ENCODE measurements around the gene DTX4.

The DTX4 gene

DNA sequence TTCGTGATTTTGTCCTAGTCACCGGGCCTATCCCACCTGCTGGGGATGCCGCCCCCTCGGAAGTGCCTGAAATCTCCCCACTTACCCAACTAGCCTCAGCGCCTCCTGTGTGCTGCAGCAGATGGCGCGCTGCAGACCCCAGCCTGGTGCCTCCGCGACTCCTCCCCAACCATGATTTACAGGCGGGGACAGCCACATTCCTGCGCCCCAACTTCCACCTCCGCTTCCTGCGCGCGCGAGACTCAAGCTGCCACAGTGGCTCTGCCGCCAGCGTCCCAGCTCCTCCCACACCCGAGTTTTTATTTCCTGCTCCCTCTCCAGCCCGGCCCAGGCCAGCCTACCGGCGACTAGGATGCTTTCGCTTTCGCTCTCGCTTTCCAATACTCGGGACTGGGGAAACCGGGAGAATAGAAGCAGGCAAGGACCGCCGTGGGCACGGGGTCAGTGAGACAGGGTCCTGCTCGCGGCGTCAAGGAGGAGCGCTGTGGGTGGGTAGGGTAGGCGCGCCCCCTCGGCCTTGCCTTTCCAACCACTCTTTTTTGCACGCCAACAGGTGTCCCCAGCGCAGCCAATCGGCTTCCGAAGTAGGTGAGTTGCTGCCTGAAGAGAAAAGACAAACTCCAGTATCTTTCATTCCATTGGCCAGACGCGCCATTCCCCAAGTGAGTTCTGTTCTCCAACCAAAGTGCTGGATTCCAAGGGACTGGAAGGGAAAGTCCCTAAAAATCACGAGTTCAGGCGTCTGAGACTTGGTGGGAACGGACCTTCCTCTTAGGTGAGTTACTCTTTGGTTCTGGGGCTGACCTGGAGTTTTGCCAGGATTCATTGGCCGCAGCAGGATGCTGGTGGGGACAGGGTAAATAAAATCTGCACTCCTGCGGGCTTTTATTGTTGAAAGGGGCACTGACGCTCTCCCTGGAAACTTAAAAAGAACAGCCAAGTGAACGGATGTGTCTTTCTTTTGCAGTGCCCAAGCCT is 29.1 kb upstream of the DTX4 start, which contains the start of gene FAM111A:
TSS of gene FAM111A (plus strand) at position 327 of the 978 bp plus-strand sequence. CDS start 6,017 bp downstream, outside the sequence.
- peak within 1 kb of the TSS; percentile 74 for H3K4me2 ChIP-seq (ENCODE audit: insufficient read depth, low read length)
- DNase-seq (peak; percentile 95), ATAC-seq (ENCODE audit: insufficient read depth, low read depth) (peak; percentile 83)
- H3K27ac ChIP-seq (ENCODE audit: low read length) = peak within 1 kb of the TSS; percentile 93
- peak within 1 kb of the TSS; percentile 84 for H3K9ac ChIP-seq (ENCODE audit: low read depth, low read length)
- H4K20me1 ChIP-seq (ENCODE audit: insufficient read depth, low read length) = peaks cover 1% of the 10 kb centered on the region; the same call in 1 of the 2 replicates
- peak within 1 kb of the TSS; percentile 70 to 80 for H3K4me3 ChIP-seq (ENCODE audit: low read depth in 1 of 2, low read length in 2 of 2)
- no peaks in the 10 kb centered on the region for H3K27me3 ChIP-seq (ENCODE audit: insufficient read depth, low read length, poor library complexity)
- peaks cover 58% of the 10 kb centered on the region for H3K4me1 ChIP-seq (ENCODE audit: insufficient read depth, low read length)
- no peaks in the 10 kb centered on the region for H3K9me3 ChIP-seq (ENCODE audit: insufficient read depth, low read length, severe bottlenecking)
- peak within 1 kb of the TSS; percentile 64 for H2AFZ ChIP-seq (ENCODE audit: low read depth, low read length)
- no peak for TF ChIP-seq EZH2 (IDR thresholded peaks at IDR 0.05; ENCODE audit: borderline replicate concordance, low read depth, low read length, severe bottlenecking)
- TF ChIP-seq, protein P1, sequence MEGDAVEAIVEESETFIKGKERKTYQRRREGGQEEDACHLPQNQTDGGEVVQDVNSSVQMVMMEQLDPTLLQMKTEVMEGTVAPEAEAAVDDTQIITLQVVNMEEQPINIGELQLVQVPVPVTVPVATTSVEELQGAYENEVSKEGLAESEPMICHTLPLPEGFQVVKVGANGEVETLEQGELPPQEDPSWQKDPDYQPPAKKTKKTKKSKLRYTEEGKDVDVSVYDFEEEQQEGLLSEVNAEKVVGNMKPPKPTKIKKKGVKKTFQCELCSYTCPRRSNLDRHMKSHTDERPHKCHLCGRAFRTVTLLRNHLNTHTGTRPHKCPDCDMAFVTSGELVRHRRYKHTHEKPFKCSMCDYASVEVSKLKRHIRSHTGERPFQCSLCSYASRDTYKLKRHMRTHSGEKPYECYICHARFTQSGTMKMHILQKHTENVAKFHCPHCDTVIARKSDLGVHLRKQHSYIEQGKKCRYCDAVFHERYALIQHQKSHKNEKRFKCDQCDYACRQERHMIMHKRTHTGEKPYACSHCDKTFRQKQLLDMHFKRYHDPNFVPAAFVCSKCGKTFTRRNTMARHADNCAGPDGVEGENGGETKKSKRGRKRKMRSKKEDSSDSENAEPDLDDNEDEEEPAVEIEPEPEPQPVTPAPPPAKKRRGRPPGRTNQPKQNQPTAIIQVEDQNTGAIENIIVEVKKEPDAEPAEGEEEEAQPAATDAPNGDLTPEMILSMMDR (IDR thresholded peaks at IDR 0.05; ENCODE audit: borderline replicate concordance, extremely low read depth, low read length, poor library complexity, severe bottlenecking) = peak; percentile 67
- peaks cover 71% of the 10 kb centered on the region for H3K79me2 ChIP-seq (ENCODE audit: insufficient read depth, low read length)
- peaks cover 30% of the 10 kb centered on the region for H3K36me3 ChIP-seq (ENCODE audit: insufficient read depth, low read length)

DNA sequence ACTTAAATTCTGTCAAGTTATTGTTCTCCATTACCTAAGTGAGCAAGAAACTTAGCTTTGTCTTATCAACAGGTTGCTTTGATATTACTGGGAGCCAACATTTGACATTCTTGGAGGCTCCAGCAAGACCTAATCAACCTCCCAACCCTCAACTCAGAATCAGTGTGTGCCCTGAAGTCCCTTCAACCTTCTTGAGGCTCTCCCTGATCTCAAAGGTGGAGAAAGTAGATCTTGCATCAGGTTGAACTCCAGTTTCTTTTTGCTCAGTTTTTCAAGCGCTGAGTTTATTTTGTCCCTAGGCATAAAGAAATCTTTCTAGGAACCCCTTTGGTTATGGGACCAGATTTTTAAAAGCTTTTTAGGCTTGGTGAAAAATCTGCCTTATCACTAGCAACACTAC is 27.8 kb upstream of the DTX4 start:
- Histone ChIP-seq H3K4me2 (ENCODE audit: insufficient read depth, low read length) (peak overlapping the region; percentile 74), H3K27ac (ENCODE audit: low read length) (peak overlapping the region; percentile 93), H3K27me3 (ENCODE audit: insufficient read depth, low read length, poor library complexity) (no peaks in the 10 kb centered on the region), H3K79me2 (ENCODE audit: insufficient read depth, low read length) (peaks cover 84% of the 10 kb centered on the region), H3K9ac (ENCODE audit: low read depth, low read length) (peak overlapping the region; percentile 84), H3K9me3 (ENCODE audit: insufficient read depth, low read length, severe bottlenecking) (no peaks in the 10 kb centered on the region), H3K4me1 (ENCODE audit: insufficient read depth, low read length) (peaks cover 71% of the 10 kb centered on the region), H3K36me3 (ENCODE audit: insufficient read depth, low read length) (peaks cover 32% of the 10 kb centered on the region), H2AFZ (ENCODE audit: low read depth, low read length) (peak overlapping the region; percentile 64), H4K20me1 (ENCODE audit: insufficient read depth, low read length) (peaks cover 10% of the 10 kb centered on the region; the same call in 1 of the 2 replicates), H3K4me3 (ENCODE audit: low read depth in 1 of 2, low read length in 2 of 2) (peak overlapping the region; percentile 70 to 80; a peak in 3 of 4 replicates)
- DNase-seq (no peak), ATAC-seq (ENCODE audit: insufficient read depth, low read depth) (no peak)
- TF ChIP-seq, protein P1 (IDR thresholded peaks at IDR 0.05; ENCODE audit: borderline replicate concordance, extremely low read depth, low read length, poor library complexity, severe bottlenecking) = no peak
- no peak for TF ChIP-seq EZH2 (IDR thresholded peaks at IDR 0.05; ENCODE audit: borderline replicate concordance, low read depth, low read length, severe bottlenecking)

DNA sequence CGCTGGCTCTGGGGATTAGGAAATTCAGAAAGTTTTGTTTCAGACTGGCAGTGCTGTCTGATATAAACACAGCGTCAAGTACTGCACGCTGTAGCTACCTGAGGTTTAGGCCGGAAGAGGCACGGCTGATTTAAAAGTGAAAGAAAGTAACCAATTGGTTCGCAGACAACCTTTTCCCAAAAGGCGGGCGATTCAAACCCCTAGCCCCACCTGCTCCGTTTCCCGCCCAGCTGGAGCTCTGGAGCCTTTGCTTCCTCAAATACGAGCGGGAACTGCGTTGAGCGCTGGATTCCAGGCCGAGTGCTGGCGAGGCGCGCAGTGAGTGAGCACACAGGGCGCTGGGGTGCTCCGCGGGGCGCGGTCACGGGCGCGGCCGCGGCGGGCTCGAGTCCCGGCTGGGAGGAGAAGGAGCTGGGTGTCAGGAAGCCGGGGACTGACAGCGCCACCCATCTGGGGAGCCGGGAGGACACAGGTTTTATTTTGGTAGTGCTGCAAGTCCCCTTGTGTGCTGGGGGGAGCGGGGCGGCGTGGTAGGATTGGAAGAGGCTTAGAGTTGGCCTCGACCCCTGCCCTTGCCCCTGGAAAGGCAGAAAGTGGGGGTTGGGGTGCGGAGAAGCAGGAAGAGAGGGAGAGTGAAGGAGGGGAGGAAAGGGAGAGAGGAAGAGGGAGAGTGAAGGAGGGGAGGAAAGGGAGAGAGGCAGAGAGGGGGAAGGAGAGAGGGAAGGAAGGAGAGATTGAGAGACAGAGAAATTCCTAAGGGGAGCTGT is 27.2 kb upstream of the DTX4 start:
- Histone ChIP-seq H3K9ac (ENCODE audit: low read depth, low read length) (peak overlapping the region; percentile 84), H2AFZ (ENCODE audit: low read depth, low read length) (peak overlapping the region; percentile 64), H3K36me3 (ENCODE audit: insufficient read depth, low read length) (peaks cover 39% of the 10 kb centered on the region), H3K4me3 (ENCODE audit: low read depth in 1 of 2, low read length in 2 of 2) (peak overlapping the region; percentile 53 to 80; a peak in 3 of 4 replicates), H3K79me2 (ENCODE audit: insufficient read depth, low read length) (peaks cover 89% of the 10 kb centered on the region), H3K4me2 (ENCODE audit: insufficient read depth, low read length) (peak overlapping the region; percentile 74), H3K4me1 (ENCODE audit: insufficient read depth, low read length) (peaks cover 73% of the 10 kb centered on the region), H3K27ac (ENCODE audit: low read length) (peak overlapping the region; percentile 93), H4K20me1 (ENCODE audit: insufficient read depth, low read length) (peaks cover 10% of the 10 kb centered on the region; the same call in 1 of the 2 replicates), H3K27me3 (ENCODE audit: insufficient read depth, low read length, poor library complexity) (no peaks in the 10 kb centered on the region), H3K9me3 (ENCODE audit: insufficient read depth, low read length, severe bottlenecking) (no peaks in the 10 kb centered on the region)
- DNase-seq (peak; percentile 89), ATAC-seq (ENCODE audit: insufficient read depth, low read depth) (peak; percentile 68)
- TF ChIP-seq EZH2 (IDR thresholded peaks at IDR 0.05; ENCODE audit: borderline replicate concordance, low read depth, low read length, severe bottlenecking) = no peak
- TF ChIP-seq, protein P1 (IDR thresholded peaks at IDR 0.05; ENCODE audit: borderline replicate concordance, extremely low read depth, low read length, poor library complexity, severe bottlenecking) = peak; percentile 62
